HL-60 (cell line): ENCODE measurements around the gene TIAM1.

ENCODE experiments used
- DNase-seq, 2 experiments: peaks; one replicate each; pipeline ENCODE4 v3.0.0-alpha.2; 2010 to 2020; ENCODE audit warnings: low read depth in 1 of 2, low spot score in 1 of 2
- H3K27ac ChIP-seq: fragments of 250-450 bp; sonication (Bioruptor Pico); replicated peaks from 2 replicates; pipeline ENCODE4 v1.5.1; 2020; ENCODE audit warnings: mild to moderate bottlenecking, moderate library complexity
- H3K27me3 ChIP-seq: fragments of 250-450 bp; sonication (Bioruptor Pico); 2 replicates; pipeline ENCODE4 v1.5.1; 2021; ENCODE audit warnings: mild to moderate bottlenecking, moderate library complexity; ENCODE audit not compliant: insufficient read depth, poor library complexity, severe bottlenecking
- H3K4me3 ChIP-seq: replicated peaks from 2 replicates; pipeline ENCODE4 v1.5.1; 2011; ENCODE audit warnings: mild to moderate bottlenecking, control low read depth, low read length; ENCODE audit not compliant: insufficient read depth
- GABPA ChIP-seq: IDR thresholded peaks from 2 replicates; pipeline ENCODE4 v1.6.1; 2012; ENCODE audit warnings: low read depth
- POLR2AphosphoS5 ChIP-seq: IDR thresholded peaks from 2 replicates; pipeline ENCODE4 v1.6.1; 2012; ENCODE audit warnings: low read depth
- SPI1 ChIP-seq: IDR thresholded peaks from 2 replicates; pipeline ENCODE4 v1.6.1; 2012; ENCODE audit warnings: low read depth, mild to moderate bottlenecking, borderline replicate concordance
- TF ChIP-seq, protein P1 (sequence below): IDR thresholded peaks from one replicate; pipeline ENCODE4 v1.5.1; 2011; ENCODE audit warnings: low read length, control low read depth, inconsistent platforms; ENCODE audit not compliant: insufficient read depth
- TF ChIP-seq, protein P2 (sequence below): IDR thresholded peaks from 2 replicates; pipeline ENCODE4 v1.6.1; 2012; ENCODE audit warnings: low read depth; ENCODE audit not compliant: insufficient replicate concordance

The TIAM1 gene

DNA sequence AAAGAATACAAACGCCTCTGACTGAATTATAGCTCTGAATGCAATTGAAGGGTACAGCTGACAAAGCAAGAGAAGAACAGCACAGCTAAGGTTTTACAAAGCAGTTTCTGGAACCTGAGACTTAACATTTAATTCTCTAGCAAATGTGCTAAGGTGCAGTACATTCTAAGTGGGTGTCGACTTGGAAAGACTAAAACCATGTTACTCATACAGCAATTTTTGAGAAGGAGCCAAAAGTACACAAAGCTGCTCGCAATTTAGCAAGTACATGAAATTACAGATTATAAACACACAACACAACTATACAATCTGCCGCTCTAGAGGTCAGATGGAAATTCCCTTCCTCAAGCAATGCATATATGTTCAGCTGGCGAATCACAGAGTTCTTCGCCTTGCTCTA, 121.9 kb downstream of the TIAM1 start:
- H3K4me3 ChIP-seq, result no peak overlapping the region
- TF ChIP-seq SPI1, result no peak
- TF ChIP-seq, protein P1, sequence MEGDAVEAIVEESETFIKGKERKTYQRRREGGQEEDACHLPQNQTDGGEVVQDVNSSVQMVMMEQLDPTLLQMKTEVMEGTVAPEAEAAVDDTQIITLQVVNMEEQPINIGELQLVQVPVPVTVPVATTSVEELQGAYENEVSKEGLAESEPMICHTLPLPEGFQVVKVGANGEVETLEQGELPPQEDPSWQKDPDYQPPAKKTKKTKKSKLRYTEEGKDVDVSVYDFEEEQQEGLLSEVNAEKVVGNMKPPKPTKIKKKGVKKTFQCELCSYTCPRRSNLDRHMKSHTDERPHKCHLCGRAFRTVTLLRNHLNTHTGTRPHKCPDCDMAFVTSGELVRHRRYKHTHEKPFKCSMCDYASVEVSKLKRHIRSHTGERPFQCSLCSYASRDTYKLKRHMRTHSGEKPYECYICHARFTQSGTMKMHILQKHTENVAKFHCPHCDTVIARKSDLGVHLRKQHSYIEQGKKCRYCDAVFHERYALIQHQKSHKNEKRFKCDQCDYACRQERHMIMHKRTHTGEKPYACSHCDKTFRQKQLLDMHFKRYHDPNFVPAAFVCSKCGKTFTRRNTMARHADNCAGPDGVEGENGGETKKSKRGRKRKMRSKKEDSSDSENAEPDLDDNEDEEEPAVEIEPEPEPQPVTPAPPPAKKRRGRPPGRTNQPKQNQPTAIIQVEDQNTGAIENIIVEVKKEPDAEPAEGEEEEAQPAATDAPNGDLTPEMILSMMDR, result no peak
- no peak for TF ChIP-seq POLR2AphosphoS5
- TF ChIP-seq, protein P2, sequence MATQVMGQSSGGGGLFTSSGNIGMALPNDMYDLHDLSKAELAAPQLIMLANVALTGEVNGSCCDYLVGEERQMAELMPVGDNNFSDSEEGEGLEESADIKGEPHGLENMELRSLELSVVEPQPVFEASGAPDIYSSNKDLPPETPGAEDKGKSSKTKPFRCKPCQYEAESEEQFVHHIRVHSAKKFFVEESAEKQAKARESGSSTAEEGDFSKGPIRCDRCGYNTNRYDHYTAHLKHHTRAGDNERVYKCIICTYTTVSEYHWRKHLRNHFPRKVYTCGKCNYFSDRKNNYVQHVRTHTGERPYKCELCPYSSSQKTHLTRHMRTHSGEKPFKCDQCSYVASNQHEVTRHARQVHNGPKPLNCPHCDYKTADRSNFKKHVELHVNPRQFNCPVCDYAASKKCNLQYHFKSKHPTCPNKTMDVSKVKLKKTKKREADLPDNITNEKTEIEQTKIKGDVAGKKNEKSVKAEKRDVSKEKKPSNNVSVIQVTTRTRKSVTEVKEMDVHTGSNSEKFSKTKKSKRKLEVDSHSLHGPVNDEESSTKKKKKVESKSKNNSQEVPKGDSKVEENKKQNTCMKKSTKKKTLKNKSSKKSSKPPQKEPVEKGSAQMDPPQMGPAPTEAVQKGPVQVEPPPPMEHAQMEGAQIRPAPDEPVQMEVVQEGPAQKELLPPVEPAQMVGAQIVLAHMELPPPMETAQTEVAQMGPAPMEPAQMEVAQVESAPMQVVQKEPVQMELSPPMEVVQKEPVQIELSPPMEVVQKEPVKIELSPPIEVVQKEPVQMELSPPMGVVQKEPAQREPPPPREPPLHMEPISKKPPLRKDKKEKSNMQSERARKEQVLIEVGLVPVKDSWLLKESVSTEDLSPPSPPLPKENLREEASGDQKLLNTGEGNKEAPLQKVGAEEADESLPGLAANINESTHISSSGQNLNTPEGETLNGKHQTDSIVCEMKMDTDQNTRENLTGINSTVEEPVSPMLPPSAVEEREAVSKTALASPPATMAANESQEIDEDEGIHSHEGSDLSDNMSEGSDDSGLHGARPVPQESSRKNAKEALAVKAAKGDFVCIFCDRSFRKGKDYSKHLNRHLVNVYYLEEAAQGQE, result no peak
- TF ChIP-seq GABPA, result no peak
- no peaks in the 10 kb centered on the region for H3K27me3 ChIP-seq
- DNase-seq, result no peak
- H3K27ac ChIP-seq, result no peak overlapping the region

DNA sequence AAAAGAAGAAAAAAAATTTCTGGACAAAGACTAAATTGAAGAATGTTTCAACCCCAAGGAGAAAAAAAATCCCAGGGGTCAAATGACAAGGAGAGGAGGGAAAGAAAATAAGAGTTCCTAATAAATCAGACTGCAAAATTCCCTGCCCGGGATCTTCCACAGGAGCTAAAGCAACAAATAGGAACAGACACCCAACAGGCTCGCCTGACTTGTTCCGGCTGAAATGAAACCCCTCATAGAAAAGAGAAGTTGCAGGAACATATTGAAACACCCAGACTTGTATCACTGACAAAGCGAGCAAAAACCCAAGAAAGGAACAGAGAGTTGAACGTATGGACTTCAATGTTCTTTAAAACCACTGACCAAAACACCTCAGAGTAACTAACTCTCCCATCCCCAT, 123.0 kb downstream of the TIAM1 start:
- no peak overlapping the region for H3K4me3 ChIP-seq
- no peak overlapping the region for H3K27ac ChIP-seq
- H3K27me3 ChIP-seq, result no peaks in the 10 kb centered on the region
- DNase-seq, result no peak
- TF ChIP-seq, protein P1, result no peak
- TF ChIP-seq POLR2AphosphoS5, result no peak
- TF ChIP-seq GABPA, result no peak
- TF ChIP-seq, protein P2, result no peak
- TF ChIP-seq SPI1, result no peak

DNA sequence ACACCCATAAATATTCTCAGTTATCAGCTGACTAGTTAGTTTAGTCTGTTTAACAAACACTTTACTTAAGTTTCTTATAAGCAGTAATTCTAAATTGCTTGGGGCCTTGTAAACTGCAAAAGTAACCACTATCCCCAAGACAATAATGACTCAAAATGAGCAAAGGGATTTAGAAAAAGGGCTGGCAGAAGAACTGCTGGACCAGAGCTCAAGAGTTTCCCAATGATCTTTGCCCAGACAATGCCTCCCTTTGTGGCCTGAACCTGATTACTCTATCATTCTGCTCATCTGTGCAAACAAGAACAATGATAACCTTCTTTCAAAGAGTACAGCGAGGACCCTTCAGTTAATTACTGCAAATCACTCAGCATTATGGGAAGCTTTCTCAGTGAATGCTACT, 123.5 kb downstream of the TIAM1 start:
- Histone ChIP-seq H3K27ac (no peak overlapping the region), H3K4me3 (no peak overlapping the region), H3K27me3 (no peaks in the 10 kb centered on the region)
- no peak for TF ChIP-seq GABPA
- no peak for TF ChIP-seq SPI1
- no peak for TF ChIP-seq POLR2AphosphoS5
- TF ChIP-seq, protein P2, result no peak
- TF ChIP-seq, protein P1, result no peak
- DNase-seq, result no peak
